GM21619 (cell line): Measurements from ENCODE around the gene TTC39C.
"Not testable (repeated sequence)": the region's sequence is repeated elsewhere in the genome, so short reads cannot be mapped to it uniquely, and the experiment has no call there.

ENCODE experiments used
- ATAC-seq: cut with Tn5 transposase; IDR thresholded peaks from one replicate; pipeline ENCODE4 v1.9.1; 2021; ENCODE audit not compliant: unreplicated experiment

Gene TTC39C

GRCh38 chr18:24120676-24121075 lies 106.1 kb downstream of the TTC39C start:
- ATAC-seq, result no peak

DNA sequence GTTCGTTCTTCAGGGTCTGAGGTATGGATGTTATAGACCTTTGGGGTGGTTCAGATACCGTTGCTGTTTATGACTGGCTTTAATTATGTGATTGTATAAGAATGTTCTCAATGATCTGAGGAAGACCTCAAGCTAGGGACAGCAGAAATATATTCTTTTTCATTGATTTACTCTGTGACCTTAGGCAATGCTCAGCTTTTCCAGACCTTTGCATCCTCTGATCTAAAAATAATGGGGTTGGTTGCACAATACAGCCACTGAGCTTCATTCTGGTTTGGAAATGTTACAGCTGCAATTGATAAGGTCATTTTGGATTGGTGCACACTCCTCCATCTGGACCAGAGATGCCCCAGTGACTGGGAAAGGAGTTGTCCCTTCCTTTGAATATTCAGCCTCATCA lies 107.1 kb downstream of the TTC39C start:
- no peak for ATAC-seq

GRCh38 chr18:24126155-24126961 lies 111.8 kb downstream of the TTC39C start:
- ATAC-seq, result no peak

DNA sequence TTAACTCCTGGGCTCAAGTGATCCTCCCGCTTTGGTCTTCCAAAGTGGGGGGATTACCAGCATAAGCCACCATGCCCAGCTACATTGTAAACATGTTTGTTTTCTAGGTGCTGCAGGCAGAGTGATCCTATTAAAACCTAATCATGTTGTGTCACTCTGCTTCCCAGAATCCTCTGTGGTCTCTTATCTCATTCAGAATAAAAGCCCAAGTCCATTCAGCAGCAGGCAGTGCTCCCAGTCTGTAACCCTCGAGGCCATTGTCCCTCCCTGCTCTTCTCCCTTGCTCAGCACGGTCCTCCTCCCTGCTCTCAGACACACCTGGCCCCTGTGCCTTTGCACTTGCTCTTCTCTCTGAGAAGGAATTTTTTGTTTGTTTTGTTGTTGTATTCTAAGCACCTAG lies 113.2 kb downstream of the TTC39C start:
- ATAC-seq, result no peak

DNA sequence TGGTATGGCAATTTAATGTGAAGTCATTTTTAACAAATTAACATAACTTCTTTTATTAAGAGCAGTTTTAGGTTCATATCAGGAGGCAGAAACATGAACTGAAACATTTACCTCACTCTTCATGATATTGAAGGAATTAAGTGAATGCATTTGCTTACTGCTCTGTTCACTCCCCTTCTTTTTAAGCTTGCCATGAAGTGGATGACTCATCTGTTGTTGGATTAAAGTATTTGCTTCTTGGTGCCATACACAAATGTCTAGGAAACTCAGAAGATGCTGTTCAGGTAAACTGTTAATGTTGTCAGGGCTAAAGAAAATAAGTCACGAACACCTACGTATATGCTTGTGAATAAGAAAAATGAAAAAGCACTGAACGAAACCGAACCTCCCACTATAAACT lies 114.1 kb downstream of the TTC39C start:
- no peak for ATAC-seq

- no peak for ATAC-seq
These were observed 115.9 kb downstream of the TTC39C start for GRCh38 chr18:24130494-24130893.

- no peak for ATAC-seq
These were observed 122.4 kb downstream of the TTC39C start for GRCh38 chr18:24136967-24137373.

GRCh38 chr18:24138409-24138788 lies 123.8 kb downstream of the TTC39C start:
- no peak for ATAC-seq

- ATAC-seq, result peak; percentile 90
These were observed 124.4 kb downstream of the TTC39C start, which contains the start of gene CABYR for GRCh38 chr18:24138789-24139616. TSS of gene CABYR (plus strand) at chr18:24139062. CDS start at chr18:24143115, 4,053 bp downstream.

DNA sequence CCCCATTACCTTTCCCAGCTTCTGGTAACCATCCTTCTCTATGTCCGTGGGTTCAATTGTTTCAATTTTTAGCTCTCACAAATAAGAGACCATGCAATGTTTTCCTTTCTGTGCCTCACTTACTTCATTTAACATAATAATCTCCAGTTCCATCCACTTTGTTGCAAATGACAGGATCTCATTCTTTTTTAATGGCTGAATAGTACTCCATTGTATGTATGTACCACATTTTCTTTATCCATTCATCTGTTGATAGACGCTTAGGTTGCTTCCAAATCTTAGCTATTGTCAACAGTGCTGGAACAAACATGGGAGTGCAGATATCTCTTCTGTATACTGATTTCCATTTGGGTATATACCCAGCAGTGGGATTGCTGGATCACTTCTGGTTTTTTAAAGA lies 126.1 kb downstream of the TTC39C start:
- ATAC-seq, result no peak

DNA sequence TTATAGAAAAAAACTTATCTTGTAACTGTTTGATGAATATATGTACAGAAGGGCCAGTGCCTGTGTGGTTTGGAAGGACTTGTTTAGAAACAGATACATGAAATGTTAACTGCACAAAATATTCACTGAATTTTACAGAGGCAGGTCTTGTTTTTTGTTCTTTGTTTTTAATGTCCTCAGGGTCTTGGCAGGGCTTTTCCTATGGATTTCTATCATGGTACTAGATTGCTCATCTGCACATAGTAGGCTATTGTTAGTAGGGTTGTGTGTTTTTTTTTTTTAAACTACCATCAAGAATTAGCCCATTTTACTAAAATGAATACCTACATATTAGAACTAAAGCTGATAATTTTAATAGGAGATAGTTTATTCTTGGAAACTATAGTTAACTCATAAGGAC lies 127.8 kb downstream of the TTC39C start:
- ATAC-seq, result no peak

GRCh38 chr18:24149591-24149990 lies 135.0 kb downstream of the TTC39C start:
- not testable (repeated sequence) for ATAC-seq

- ATAC-seq, result no peak
These were observed 138.8 kb downstream of the TTC39C start for GRCh38 chr18:24153397-24153796.

GRCh38 chr18:24157855-24158254 lies 143.3 kb downstream of the TTC39C start:
- no peak for ATAC-seq

GRCh38 chr18:24160086-24160485 lies 145.5 kb downstream of the TTC39C start:
- no peak for ATAC-seq

- no peak for ATAC-seq
These were observed 146.8 kb downstream of the TTC39C start for GRCh38 chr18:24161304-24161703.

DNA sequence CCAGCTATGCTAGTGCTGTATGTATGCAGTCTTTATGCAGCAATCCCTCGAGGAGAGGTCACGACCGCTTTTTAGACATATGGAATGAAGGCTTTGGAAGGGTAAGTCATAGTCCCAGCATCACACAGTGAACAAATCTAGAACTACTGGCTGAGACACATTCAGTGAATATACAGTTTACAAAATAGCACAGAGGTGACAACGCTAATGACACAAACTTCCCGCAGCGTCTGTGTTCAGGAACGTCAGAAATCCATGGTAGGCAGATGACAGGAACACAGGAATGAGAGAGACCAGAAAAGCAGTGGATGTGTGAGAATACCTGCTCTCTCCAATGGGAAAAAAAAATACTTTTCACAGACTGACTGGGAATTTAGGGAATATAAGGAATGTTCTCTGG lies 153.9 kb downstream of the TTC39C start:
- no peak for ATAC-seq

- no peak for ATAC-seq
These were observed 155.8 kb downstream of the TTC39C start for GRCh38 chr18:24170360-24170759.

DNA sequence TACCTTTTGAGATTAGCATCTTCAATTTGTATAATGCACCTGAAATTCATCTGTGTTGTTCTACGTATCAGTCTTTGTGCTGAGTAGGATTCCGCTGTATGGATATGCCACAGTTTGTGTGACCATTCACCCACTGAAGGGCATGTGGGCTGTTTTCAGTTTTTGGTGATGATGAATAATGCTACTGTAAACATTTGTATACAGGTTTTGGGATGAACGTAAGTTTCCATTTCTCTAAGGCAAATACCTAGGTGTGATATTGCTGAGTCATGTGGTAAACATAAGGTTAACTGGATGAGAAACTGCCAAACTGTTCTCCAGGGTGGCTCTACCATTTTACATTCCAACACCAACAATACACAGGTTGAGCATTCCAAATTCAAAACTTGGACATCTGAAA lies 159.4 kb downstream of the TTC39C start:
- no peak for ATAC-seq

DNA sequence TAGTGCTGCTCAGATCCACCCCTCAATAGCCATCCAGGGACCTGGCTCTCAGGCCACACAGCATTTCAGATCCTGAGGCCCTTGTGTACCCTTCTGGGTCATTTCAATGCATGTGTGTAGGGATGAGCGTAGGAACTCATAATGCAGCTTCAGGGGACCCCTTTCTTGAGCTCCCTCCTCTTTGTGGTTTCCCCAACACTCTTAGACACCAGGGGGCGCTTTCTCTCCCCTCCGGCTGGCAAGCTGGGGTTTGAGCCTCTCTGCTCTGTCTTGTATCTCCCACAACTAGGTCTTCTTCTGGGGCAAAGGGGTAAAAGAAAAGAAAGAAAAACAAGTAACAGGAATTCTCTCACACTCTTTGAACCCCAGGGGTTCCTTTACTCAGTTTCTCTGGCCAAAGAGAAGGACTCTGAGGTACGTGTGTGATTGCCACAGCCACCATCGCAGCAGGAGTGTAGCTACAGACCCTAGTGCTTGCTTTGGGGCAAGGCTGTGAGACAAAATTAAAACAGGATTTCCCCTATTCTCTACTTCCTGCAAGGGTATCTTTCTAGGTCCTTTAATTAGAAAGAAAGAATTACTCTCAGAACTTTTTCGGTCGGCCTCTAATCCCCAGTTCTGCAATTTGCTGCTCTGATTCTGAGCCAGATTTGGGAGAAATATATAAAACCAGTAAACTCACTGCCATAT lies 162.3 kb downstream of the TTC39C start:
- peak; percentile 85 for ATAC-seq

- no peak for ATAC-seq
These were observed 163.1 kb downstream of the TTC39C start for GRCh38 chr18:24177499-24178133.
